Ishikawa (cell line): ENCODE results near the gene PDZD2.

Experiments
- EP300 ChIP-seq: IDR thresholded peaks from 2 replicates; pipeline ENCODE4 v1.6.1; 2012; ENCODE audit warnings: borderline replicate concordance
- REST ChIP-seq: IDR thresholded peaks from 2 replicates; pipeline ENCODE4 v1.6.1; 2012; ENCODE audit warnings: low read depth, mild to moderate bottlenecking

- TF ChIP-seq REST: no peak
- TF ChIP-seq EP300: no peak
Observed at GRCh38 chr5:32145378-32145777, 506.4 kb downstream of the PDZD2 start.
